ENCODE data around the gene SC5D. TPM values are rescaled to one million over a fixed set of nuclear protein-coding genes. Genes with fewer than 3 reads are reported as not detected.

The SC5D gene
- total RNA-seq, 1 donor from 2014 or later, result 40.4 TPM

- ChIA-PET POLR2A (interaction anchor here (0.9 kb wide), 1 partner anchor 9 kb away, joined by 3 read pairs; no protein-coding TSS in a partner anchor), CTCF (no interaction called here)
- Mint-ChIP-seq H3K27me3 (no peaks in the 10 kb centered on the region), H3K36me3 (ENCODE audit: low read depth) (peaks cover 43% of the 10 kb centered on the region), H3K27ac (no peak overlapping the region), H3K9me3 (no peaks in the 10 kb centered on the region), H3K4me1 (peaks cover 20% of the 10 kb centered on the region), H3K4me3 (no peak overlapping the region)
- TF ChIP-seq CTCF (IDR thresholded peaks at IDR 0.05), result no peak
- ATAC-seq (ENCODE audit: low read depth) (no peak), DNase-seq (no peak)
- intact Hi-C loops (cut with micrococcal nuclease), result no loop called here
These were observed 8.6 kb downstream of the SC5D start for GRCh38 chr11:121300972-121301699.

- no peak overlapping the region for H3K27ac Mint-ChIP-seq
- H3K4me3 Mint-ChIP-seq, result no peak overlapping the region
- CTCF ChIA-PET, result no interaction called here
- peaks cover 54% of the 10 kb centered on the region for H3K36me3 Mint-ChIP-seq (ENCODE audit: low read depth)
- intact Hi-C loops (cut with micrococcal nuclease), result no loop called here
- POLR2A ChIA-PET, result interaction anchor here (1.0 kb wide), 1 partner anchor 12 kb away, joined by 6 read pairs; the partner anchor contains the start of gene SC5D
- no peak for ATAC-seq (ENCODE audit: low read depth)
- no peak for DNase-seq
- no peak for TF ChIP-seq CTCF (IDR thresholded peaks at IDR 0.05)
- no peaks in the 10 kb centered on the region for H3K27me3 Mint-ChIP-seq
- peaks cover 12% of the 10 kb centered on the region for H3K4me1 Mint-ChIP-seq
- no peaks in the 10 kb centered on the region for H3K9me3 Mint-ChIP-seq
These were observed 12.2 kb downstream of the SC5D start for GRCh38 chr11:121304759-121305158.

- DNase-seq (no peak), ATAC-seq (ENCODE audit: low read depth) (no peak)
- ChIA-PET CTCF (no interaction called here), POLR2A (interaction anchor here (2.0 kb wide), 1 partner anchor 17 kb away, joined by 6 read pairs; the partner anchor contains the start of gene SC5D)
- Mint-ChIP-seq H3K36me3 (ENCODE audit: low read depth) (peaks cover 57% of the 10 kb centered on the region), H3K4me3 (no peak overlapping the region), H3K27ac (no peak overlapping the region), H3K9me3 (no peaks in the 10 kb centered on the region), H3K27me3 (no peaks in the 10 kb centered on the region), H3K4me1 (peaks cover 42% of the 10 kb centered on the region)
- intact Hi-C loops (cut with micrococcal nuclease), result loop anchor here (2.0 kb wide), 1 partner anchor 16 kb away; the partner anchor contains the start of gene SC5D
- no peak for TF ChIP-seq CTCF (IDR thresholded peaks at IDR 0.05)
These were observed 16.2 kb downstream of the SC5D start for GRCh38 chr11:121308816-121309215.

- DNase-seq (no peak), ATAC-seq (ENCODE audit: low read depth) (peak; percentile 54)
- peaks cover 50% of the 10 kb centered on the region for H3K36me3 Mint-ChIP-seq (ENCODE audit: low read depth)
- H3K4me1 Mint-ChIP-seq, result peaks cover 45% of the 10 kb centered on the region
- no peak for TF ChIP-seq CTCF (IDR thresholded peaks at IDR 0.05)
- intact Hi-C loops (cut with micrococcal nuclease), result loop anchor here (2.0 kb wide), 1 partner anchor 17 kb away; the partner anchor contains the start of gene SC5D
- ChIA-PET CTCF (interaction anchor here (1.1 kb wide), 1 partner anchor 281 kb away, joined by 3 read pairs; no protein-coding TSS in a partner anchor), POLR2A (interaction anchor here (2.0 kb wide), 1 partner anchor 18 kb away, joined by 6 read pairs; the partner anchor contains the start of gene SC5D)
- H3K4me3 Mint-ChIP-seq, result peak overlapping the region; percentile 33
- no peaks in the 10 kb centered on the region for H3K9me3 Mint-ChIP-seq
- H3K27me3 Mint-ChIP-seq, result no peaks in the 10 kb centered on the region
- peak overlapping the region; percentile 26 for H3K27ac Mint-ChIP-seq
These were observed 17.1 kb downstream of the SC5D start for GRCh38 chr11:121309688-121310087.

- intact Hi-C loops (cut with micrococcal nuclease), result no loop called here
- Mint-ChIP-seq H3K27me3 (no peaks in the 10 kb centered on the region), H3K27ac (no peak overlapping the region), H3K4me3 (no peak overlapping the region), H3K4me1 (peaks cover 45% of the 10 kb centered on the region), H3K9me3 (no peaks in the 10 kb centered on the region), H3K36me3 (ENCODE audit: low read depth) (peaks cover 39% of the 10 kb centered on the region)
- POLR2A ChIA-PET, result interaction anchor here (0.5 kb wide), 1 partner anchor 59 kb away, joined by 3 read pairs; no protein-coding TSS in a partner anchor
- CTCF ChIA-PET, result no interaction called here
- DNase-seq (no peak), ATAC-seq (ENCODE audit: low read depth) (no peak)
- no peak for TF ChIP-seq CTCF (IDR thresholded peaks at IDR 0.05)
These were observed 18.3 kb downstream of the SC5D start for GRCh38 chr11:121310908-121311307.
